ENCODE measurements around the gene SRSF2.
"Not testable (repeated sequence)": the region's sequence is repeated elsewhere in the genome, so short reads cannot be mapped to it uniquely, and the experiment has no call there.

SRSF2 gene

GRCh38 chr17:76698466-76698977, 38.6 kb downstream of the SRSF2 start:
- DNase-seq = not testable (repeated sequence)

GRCh38 chr17:76697702-76698465, 39.2 kb downstream of the SRSF2 start:
- no peak for DNase-seq

- DNase-seq = no peak
These were observed 40.1 kb downstream of the SRSF2 start for GRCh38 chr17:76696763-76697701.

- no peak for DNase-seq
These were observed 41.9 kb downstream of the SRSF2 start for GRCh38 chr17:76695059-76695831.

- no peak for DNase-seq
These were observed 45.5 kb downstream of the SRSF2 start for GRCh38 chr17:76691379-76692191.

GRCh38 chr17:76690596-76691280, 46.4 kb downstream of the SRSF2 start:
- no peak for DNase-seq

GRCh38 chr17:76689859-76690258, 47.3 kb downstream of the SRSF2 start:
- DNase-seq = no peak

- DNase-seq = no peak
These were observed 48.9 kb downstream of the SRSF2 start for GRCh38 chr17:76688165-76688622.

GRCh38 chr17:76687298-76688164, 49.6 kb downstream of the SRSF2 start:
- DNase-seq = no peak

- DNase-seq = no peak
These were observed 50.4 kb downstream of the SRSF2 start for GRCh38 chr17:76686538-76687297.

- no peak for DNase-seq
These were observed 51.3 kb downstream of the SRSF2 start for GRCh38 chr17:76685846-76686245.

- DNase-seq = no peak
These were observed 51.8 kb downstream of the SRSF2 start for GRCh38 chr17:76685366-76685765.

GRCh38 chr17:76684756-76685155, 52.4 kb downstream of the SRSF2 start:
- DNase-seq = no peak
